HG02885 (cell line): Measurements from ENCODE around the gene DYRK2.

ENCODE experiments used
- ATAC-seq: cut with Tn5 transposase; IDR thresholded peaks from one replicate; pipeline ENCODE4 v1.9.1; 2021; ENCODE audit warnings: mild to moderate bottlenecking; ENCODE audit not compliant: unreplicated experiment, poor library complexity

DYRK2 gene

GRCh38 chr12:67648521-67649260, at the start of gene DYRK2:
Gene DYRK2, plus strand, starts transcription at chr12:67648745. Its CDS starts 389 bp downstream, at chr12:67649134.
- peak; percentile 56 for ATAC-seq

GRCh38 chr12:67599691-67600090, 48.9 kb upstream of the DYRK2 start:
- ATAC-seq, result no peak

DNA sequence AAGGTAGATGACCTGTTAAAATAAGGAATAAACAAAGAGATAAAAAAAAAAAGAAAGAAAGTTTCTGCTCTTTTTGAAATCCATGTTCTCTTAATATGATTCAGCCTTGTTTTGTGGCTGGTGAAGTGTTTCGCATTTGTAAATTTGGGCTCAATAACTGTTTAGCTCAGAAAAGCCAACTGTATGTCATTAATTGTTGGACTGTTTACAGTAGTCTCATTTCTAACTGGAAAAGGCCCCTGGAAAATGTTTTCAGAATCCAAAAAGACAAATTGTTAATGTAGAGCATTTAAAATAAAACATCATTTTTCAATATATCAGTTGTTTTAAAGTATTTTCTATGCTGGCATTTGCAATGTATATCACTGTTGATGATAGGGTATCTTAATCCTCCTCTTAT, 47.4 kb upstream of the DYRK2 start:
- no peak for ATAC-seq

DNA sequence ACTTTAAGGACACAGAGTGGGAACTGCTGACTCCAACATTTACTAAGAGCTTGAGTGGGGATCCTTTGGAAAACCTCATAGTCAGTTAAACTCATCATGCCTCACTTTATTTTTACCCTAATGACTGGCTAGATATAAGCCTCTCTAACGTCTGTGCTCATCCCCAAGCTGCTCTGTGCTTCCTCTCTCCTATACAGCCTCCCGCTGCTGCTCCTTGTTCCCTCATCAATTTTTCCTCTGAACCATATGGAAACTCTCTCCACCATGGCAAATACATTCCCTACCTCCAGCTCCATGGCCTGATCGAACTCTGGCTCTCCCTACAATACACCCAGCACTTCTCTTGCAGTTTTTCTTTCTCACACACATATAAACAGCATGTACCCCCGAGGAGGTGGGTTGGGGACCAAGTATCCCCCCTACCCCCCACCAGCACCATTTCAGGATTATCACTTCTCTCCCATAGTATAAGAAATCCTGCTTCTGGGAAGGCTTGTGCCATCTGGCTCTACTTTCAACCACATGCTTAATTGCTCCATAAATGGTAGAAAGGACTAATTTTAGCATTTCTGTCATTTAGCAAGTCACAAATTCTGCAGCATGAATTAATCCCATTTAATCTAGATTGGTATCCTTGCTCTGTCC, 39.2 kb upstream of the DYRK2 start:
- ATAC-seq, result no peak

- no peak for ATAC-seq
Observed at GRCh38 chr12:67613040-67613439, 35.5 kb upstream of the DYRK2 start.

GRCh38 chr12:67617629-67618028, 30.9 kb upstream of the DYRK2 start:
- ATAC-seq, result no peak

DNA sequence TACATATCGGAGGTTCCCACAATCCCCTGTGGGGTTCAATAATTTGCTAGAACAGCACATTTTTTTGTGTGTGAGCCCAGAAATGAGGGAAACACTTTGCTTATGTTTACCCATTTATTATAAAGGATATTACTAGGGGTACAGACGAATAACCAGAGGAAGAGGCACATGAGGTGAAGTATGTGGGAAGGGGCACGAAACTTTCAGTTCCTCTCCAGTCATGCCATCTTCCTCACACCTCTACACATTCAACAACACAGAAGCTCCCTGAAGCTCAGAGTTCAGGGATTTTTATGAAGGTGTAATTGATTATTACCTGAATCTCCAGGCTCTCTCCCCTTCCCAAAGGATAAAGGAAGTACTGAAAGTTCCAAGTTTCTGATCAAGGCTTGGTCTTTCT, 30.2 kb upstream of the DYRK2 start:
- ATAC-seq, result no peak

- no peak for ATAC-seq
Observed at GRCh38 chr12:67621112-67621511, 27.4 kb upstream of the DYRK2 start.

DNA sequence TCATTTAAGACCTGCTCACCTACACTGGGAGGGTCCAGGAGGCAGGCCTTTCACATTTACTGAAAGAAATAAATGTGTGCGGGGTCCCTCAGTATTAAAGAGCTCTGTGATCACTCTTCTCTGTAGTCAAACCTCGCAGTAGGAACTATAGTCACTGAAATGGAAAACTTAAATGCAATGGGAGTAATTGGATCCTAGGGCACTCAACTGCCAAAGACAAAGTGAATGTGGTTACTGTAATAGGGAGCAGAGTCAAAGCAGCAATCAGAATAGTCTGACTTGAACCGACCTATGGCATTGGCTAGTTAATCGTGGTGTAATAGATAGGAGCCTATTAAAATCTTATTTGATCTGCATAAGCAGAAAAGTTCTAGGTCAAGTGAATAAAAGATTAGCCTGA, 26.6 kb upstream of the DYRK2 start:
- no peak for ATAC-seq

DNA sequence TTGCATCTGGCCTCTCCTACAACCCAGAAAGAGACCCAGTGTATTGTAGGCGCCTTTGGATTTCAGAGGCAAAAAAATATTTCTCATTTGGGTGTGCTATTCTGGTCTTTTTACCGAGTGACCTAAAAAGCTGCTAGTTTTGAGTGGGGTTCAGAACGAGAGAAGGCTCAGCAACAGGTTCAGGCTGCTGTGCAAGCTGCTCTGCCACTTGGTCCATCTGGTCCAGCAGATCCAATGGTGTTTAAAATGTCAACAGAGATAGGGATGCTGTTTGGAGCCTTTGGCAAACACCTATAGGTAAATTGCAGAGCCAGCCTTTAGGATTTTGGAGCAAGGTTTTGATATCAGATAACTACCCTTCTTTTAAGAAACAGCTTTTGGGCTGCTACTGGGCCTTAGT, 25.3 kb upstream of the DYRK2 start:
- ATAC-seq, result no peak

DNA sequence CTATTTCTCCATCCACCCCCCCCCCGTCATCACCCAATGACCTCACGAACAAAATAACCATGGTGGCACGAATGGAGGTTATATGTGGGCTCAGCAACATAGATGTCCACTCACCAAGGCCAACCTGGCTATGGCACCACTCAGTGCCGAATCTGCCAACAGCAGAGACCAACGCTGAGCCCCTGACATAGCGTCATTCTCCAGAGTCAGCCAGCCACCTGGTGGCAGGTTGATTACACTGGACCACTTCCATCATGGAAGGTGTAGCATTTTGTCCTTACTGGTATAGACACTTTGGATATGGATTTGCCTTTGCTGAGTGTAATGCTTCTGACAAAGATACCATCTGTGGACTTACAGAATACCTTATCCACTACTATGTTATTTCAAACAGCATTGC, 24.2 kb upstream of the DYRK2 start:
- ATAC-seq, result no peak

DNA sequence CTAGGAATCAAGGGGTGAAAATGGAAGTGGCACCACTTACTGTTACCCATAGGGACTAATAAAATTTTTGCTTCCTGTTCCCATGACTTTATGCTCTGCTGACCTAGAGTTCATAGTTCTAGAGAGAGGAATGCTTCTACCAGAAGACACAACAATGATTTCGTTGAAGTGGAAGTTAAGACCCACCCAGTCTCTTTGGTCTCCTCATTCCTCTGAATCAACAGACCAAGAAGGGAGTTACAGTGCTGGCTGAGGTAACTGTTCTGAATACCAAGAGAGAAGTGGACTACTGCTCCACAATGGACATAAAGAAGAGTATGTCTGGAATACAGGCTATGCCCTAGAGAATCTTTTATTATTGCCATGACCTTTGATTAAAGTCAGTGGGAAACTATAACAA, 23.5 kb upstream of the DYRK2 start:
- ATAC-seq, result no peak

- no peak for ATAC-seq
Observed at GRCh38 chr12:67626156-67626555, 22.4 kb upstream of the DYRK2 start.

GRCh38 chr12:67630373-67631088, 18.0 kb upstream of the DYRK2 start:
- peak; percentile 98 for ATAC-seq

DNA sequence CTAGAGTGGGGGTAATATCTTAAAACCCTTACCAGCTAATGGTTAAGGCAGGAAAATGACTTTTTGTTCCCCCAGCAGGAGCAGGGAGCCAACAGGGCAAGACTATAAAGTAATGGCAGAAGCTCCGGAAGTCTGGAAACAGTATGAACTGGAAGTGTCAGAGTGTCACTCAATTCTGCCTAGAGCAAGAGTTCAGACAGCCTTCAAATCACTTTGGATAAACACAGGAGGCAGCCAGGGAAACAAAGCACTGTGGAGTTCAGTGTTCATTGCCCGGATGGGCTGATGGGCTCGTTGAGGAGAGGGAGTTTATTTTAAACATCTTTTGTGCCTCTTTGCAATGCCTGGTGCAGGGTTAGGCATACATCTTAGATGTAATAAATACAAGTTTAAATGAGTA, 16.5 kb upstream of the DYRK2 start:
- no peak for ATAC-seq

- no peak for ATAC-seq
Observed at GRCh38 chr12:67633024-67633610, 15.4 kb upstream of the DYRK2 start.

- no peak for ATAC-seq
Observed at GRCh38 chr12:67633708-67634107, 14.8 kb upstream of the DYRK2 start.

GRCh38 chr12:67634303-67634761, 14.2 kb upstream of the DYRK2 start:
- ATAC-seq, result no peak

DNA sequence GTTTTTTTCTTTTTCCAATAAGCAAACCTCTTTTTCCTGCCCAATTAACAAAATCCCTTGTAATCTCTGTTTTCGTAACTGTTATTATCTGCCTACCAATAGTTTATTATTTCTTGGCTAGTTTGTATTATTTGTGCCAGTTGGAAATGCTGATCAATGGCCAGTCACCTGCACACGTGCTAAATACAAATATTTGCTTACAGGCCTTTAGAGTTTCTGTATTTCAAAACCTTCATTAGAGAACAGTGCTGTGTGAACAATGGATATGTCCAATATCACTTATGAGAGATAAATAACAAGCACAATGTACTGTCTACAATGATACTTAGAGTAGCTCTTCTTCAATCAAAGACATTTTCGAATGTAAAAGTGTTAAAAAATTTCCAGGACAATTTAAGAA, 10.8 kb upstream of the DYRK2 start:
- no peak for ATAC-seq

DNA sequence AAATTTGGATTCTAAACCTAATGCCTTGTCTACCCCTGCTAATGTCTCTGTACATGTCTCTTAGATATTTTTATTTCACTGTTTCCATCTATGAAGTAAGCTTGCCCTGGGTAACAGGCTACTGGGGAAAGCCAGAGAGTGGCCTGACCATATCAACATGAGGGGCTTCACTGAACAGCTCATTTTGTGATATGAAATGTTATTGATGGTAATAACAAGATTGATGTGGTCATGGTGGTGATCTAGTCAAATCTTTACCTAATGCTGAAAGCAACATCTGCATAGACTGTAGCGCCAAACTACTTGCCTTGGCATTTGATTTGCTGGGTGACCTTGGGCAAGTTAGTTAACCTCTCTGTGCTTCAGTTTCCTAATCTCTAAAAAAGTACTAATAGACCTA, 9.9 kb upstream of the DYRK2 start:
- no peak for ATAC-seq

GRCh38 chr12:67640863-67641262, 7.7 kb upstream of the DYRK2 start:
- no peak for ATAC-seq
